Bronchus fibroblast of lung (primary cell): ENCODE data around the gene DNAJB9. TPM values are rescaled to one million over a fixed set of nuclear protein-coding genes. Genes with fewer than 3 reads are reported as not detected.

Source experiments
- total RNA-seq: library from RNA; depleted of rRNA; stranded (reverse); fragments of >200 nt; gene quantifications from 2 replicates; pipeline ENCODE4 v1.2.3, GENCODE V29; 2015

DNAJB9 gene
- 9.9 and 13.7 TPM in 2 replicates for total RNA-seq

GRCh38 chr7:108569381-108570145 is at the start of gene DNAJB9, which contains the start of gene THAP5:
DNAJB9 (plus strand) TSS chr7:108569874; CDS start chr7:108571727, 1,853 bp downstream.
THAP5 (minus strand) TSS chr7:108569706; CDS start chr7:108569569, 137 bp downstream.

GRCh38 chr7:108525985-108526767 is 43.5 kb upstream of the DNAJB9 start, which contains the start of gene PNPLA8:
PNPLA8 (minus strand) TSS chr7:108526135; CDS start chr7:108515491, 10,644 bp downstream.

Other genes starting within 250 kb of the DNAJB9 start
- gene NRCAM, start 113.4 kb upstream of the DNAJB9 start, total RNA-seq, result 3.0 and 4.2 TPM in 2 replicates
- gene PNPLA8, start 43.7 kb upstream of the DNAJB9 start, total RNA-seq, result 13.8 and 18.5 TPM in 2 replicates
- 12.8 and 21.7 TPM in 2 replicates for gene THAP5, start 168 bp upstream of the DNAJB9 start, total RNA-seq